PC-9 (cell line): ENCODE data around the gene U2SURP. TPM values are rescaled to one million over a fixed set of nuclear protein-coding genes. Genes with fewer than 3 reads are reported as not detected.

Source experiments
- BruUV-seq: library from RNA; stranded (reverse); fragments of 400-500 nt; replicated peaks from 2 replicates; lab custom pipeline; 2021; lab: Mats Ljungman, UMichigan
- CTCF ChIA-PET: fragments of 300-600 bp; sonication (Branson Sonifier 250); formaldehyde crosslinking; loops from one replicate; lab custom pipeline; 2022; ENCODE audit warnings: antibody characterized with exemption; lab: Charles Lee
- POLR2A ChIA-PET: fragments of 300-600 bp; sonication (Branson Sonifier 250); formaldehyde crosslinking; loops from one replicate; lab custom pipeline; 2022; ENCODE audit warnings: antibody characterized with exemption; ENCODE audit not compliant: unreplicated experiment; lab: Charles Lee
- DNase-seq, 2 experiments: peaks; one replicate each; pipeline versions ENCODE4 v3.0.0 to v3.0.0-alpha.2; 2015 to 2022; ENCODE audit warnings: mixed read lengths in 1 of 2
- H2AFZ ChIP-seq: fragments of 200-600 bp; sonication (generic); 2 replicates; pipeline ENCODE4 v1.8.1; 2017; ENCODE audit warnings: antibody characterized with exemption
- H3F3A ChIP-seq: fragments of 200-600 bp; sonication (generic); 2 replicates; pipeline ENCODE4 v1.8.1; 2017; ENCODE audit warnings: antibody characterized with exemption, mild to moderate bottlenecking, low read depth; ENCODE audit not compliant: insufficient read depth
- H3K27ac ChIP-seq: fragments of 200-600 bp; sonication (generic); 2 replicates; pipeline ENCODE4 v1.6.1; 2016; ENCODE audit warnings: mixed run types
- H3K27me3 ChIP-seq: fragments of 200-600 bp; sonication (generic); 2 replicates; pipeline ENCODE4 v1.6.1; 2016; ENCODE audit warnings: low read depth, mixed run types; ENCODE audit not compliant: insufficient read depth
- H3K36me3 ChIP-seq: fragments of 200-600 bp; sonication (generic); 2 replicates; pipeline ENCODE4 v1.6.1; 2016; ENCODE audit warnings: low read depth, mixed run types
- H3K4me1 ChIP-seq: fragments of 200-600 bp; sonication (generic); replicated peaks from 2 replicates; pipeline ENCODE4 v1.6.1; 2016; ENCODE audit warnings: mixed run types; ENCODE audit not compliant: insufficient read depth
- H3K4me2 ChIP-seq: fragments of 200-600 bp; sonication (generic); 2 replicates; pipeline ENCODE4 v1.6.1; 2017; ENCODE audit warnings: mixed run types
- H3K4me3 ChIP-seq: fragments of 200-600 bp; sonication (generic); 2 replicates; pipeline ENCODE4 v1.6.1; 2016; ENCODE audit warnings: mixed run types
- H3K79me2 ChIP-seq: fragments of 200-600 bp; sonication (generic); 2 replicates; pipeline ENCODE4 v1.6.1; 2017; ENCODE audit warnings: low read depth, mixed run types
- H3K9me2 ChIP-seq: fragments of 200-600 bp; sonication (generic); 2 replicates; pipeline ENCODE4 v1.8.1; 2017; ENCODE audit warnings: mild to moderate bottlenecking; ENCODE audit not compliant: insufficient read depth
- H3K9me3 ChIP-seq: fragments of 200-600 bp; sonication (generic); 2 replicates; pipeline ENCODE4 v1.8.1; 2016; ENCODE audit warnings: low read depth; ENCODE audit not compliant: insufficient read depth
- H4K20me1 ChIP-seq: fragments of 200-600 bp; sonication (generic); 2 replicates; pipeline ENCODE4 v1.8.1; 2017; ENCODE audit not compliant: insufficient read depth
- EZH2 ChIP-seq: fragments of 200-600 bp; sonication (generic); IDR thresholded peaks from 2 replicates; pipeline ENCODE4 v1.8.0; 2017; ENCODE audit warnings: antibody characterized with exemption, low read depth
- intact Hi-C: fragments of 100-400 bp; cut with micrococcal nuclease; formaldehyde crosslinking; loops from one replicate; pipeline ENCODE4 v1.10.0; 2022; ENCODE audit not compliant: unreplicated experiment
- total RNA-seq: library from RNA; stranded (reverse); gene quantifications from 2 replicates; pipeline ENCODE4 v1.2.3, GENCODE V29; 2021
- TF ChIP-seq, protein P1 (sequence below): fragments of 200-600 bp; sonication (generic); conservative IDR thresholded peaks from 2 replicates; pipeline ENCODE4 v1.6.1; 2017; ENCODE audit warnings: mixed run types, antibody characterized with exemption, mild to moderate bottlenecking, moderate library complexity

U2SURP gene
- total RNA-seq, 1 experiment from 2014 or later: 126 TPM

DNA sequence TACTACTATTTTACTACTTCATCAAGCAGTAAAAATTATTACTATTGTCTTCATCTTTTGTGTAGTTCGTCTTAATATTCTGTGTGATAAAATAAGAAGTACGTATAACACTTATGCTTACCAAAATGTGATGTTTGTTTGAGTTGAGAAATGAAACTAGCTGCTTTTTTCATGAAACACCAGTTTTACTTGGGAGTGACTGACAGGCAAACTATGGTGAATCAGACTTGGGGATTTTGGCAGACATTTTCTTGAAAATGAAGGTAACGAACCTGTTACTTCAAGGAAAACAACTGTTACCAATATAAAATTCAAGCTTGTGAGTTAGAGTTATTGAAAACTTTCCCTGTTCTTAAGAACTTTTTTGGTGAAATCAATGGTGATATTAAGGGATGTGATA, 10.3 kb downstream of the U2SURP start:
- TF ChIP-seq, protein P1, sequence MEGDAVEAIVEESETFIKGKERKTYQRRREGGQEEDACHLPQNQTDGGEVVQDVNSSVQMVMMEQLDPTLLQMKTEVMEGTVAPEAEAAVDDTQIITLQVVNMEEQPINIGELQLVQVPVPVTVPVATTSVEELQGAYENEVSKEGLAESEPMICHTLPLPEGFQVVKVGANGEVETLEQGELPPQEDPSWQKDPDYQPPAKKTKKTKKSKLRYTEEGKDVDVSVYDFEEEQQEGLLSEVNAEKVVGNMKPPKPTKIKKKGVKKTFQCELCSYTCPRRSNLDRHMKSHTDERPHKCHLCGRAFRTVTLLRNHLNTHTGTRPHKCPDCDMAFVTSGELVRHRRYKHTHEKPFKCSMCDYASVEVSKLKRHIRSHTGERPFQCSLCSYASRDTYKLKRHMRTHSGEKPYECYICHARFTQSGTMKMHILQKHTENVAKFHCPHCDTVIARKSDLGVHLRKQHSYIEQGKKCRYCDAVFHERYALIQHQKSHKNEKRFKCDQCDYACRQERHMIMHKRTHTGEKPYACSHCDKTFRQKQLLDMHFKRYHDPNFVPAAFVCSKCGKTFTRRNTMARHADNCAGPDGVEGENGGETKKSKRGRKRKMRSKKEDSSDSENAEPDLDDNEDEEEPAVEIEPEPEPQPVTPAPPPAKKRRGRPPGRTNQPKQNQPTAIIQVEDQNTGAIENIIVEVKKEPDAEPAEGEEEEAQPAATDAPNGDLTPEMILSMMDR: no peak
- TF ChIP-seq EZH2: no peak
- H3K4me3 ChIP-seq: no peak overlapping the region
- H3K9me3 ChIP-seq: no peaks in the 10 kb centered on the region
- no peaks in the 10 kb centered on the region for H3K9me2 ChIP-seq
- intact Hi-C loops: no loop called here
- H3K27me3 ChIP-seq: no peaks in the 10 kb centered on the region
- H2AFZ ChIP-seq: no peak overlapping the region
- H4K20me1 ChIP-seq: peaks cover 83% of the 10 kb centered on the region
- H3K27ac ChIP-seq: no peak overlapping the region
- BruUV-seq: no TSS peak
- H3K4me2 ChIP-seq: no peak overlapping the region
- H3F3A ChIP-seq: peaks cover 18% of the 10 kb centered on the region
- ChIA-PET CTCF (interaction anchor here (0.5 to 0.7 kb wide), 2 partner anchors 162 to 360 kb away, joined by 3 to 4 read pairs; no protein-coding TSS in a partner anchor), POLR2A (interaction anchor here (0.6 kb wide), 1 partner anchor 172 kb away, joined by 3 read pairs; no protein-coding TSS in a partner anchor)
- H3K36me3 ChIP-seq: 0 out of 2 replicates have a peak, but pooled peaks cover 11% of the 10 kb centered on the region
- H3K4me1 ChIP-seq: no peaks in the 10 kb centered on the region
- peaks cover 73% of the 10 kb centered on the region for H3K79me2 ChIP-seq
- no peak for DNase-seq

DNA sequence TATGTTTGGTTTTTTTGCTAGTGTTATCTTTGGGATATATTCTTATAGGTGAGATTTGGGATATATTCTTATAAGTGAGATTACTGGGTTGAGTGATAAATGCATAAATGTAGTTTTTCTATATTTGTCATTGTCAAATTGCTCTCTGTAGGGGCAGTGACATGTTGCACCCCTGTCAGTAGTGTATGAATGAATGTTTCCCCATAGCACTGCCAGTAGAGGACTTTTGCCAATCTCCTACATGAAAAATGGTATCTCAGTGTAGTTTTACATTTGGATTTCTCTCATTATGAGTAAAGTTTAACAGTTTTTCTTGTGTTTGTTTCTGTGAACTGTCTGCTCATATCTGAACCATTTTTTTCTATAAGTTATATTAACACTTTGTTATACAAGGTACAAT, 13.6 kb downstream of the U2SURP start:
- TF ChIP-seq, protein P1: no peak
- TF ChIP-seq EZH2: no peak
- no TSS peak for BruUV-seq
- Histone ChIP-seq H3K27me3 (no peaks in the 10 kb centered on the region), H3K4me3 (no peak overlapping the region), H3K36me3 (peaks cover 30% of the 10 kb centered on the region), H3K4me1 (no peaks in the 10 kb centered on the region), H3F3A (peaks cover 18% of the 10 kb centered on the region), H3K27ac (no peak overlapping the region), H2AFZ (no peak overlapping the region), H4K20me1 (peaks cover 60% of the 10 kb centered on the region), H3K79me2 (peaks cover 53% of the 10 kb centered on the region), H3K9me2 (no peaks in the 10 kb centered on the region), H3K4me2 (no peak overlapping the region), H3K9me3 (no peaks in the 10 kb centered on the region)
- no peak for DNase-seq
- ChIA-PET CTCF (no interaction called here), POLR2A (interaction anchor here (0.7 kb wide), 1 partner anchor 16 kb away, joined by 9 read pairs; no protein-coding TSS in a partner anchor)
- intact Hi-C loops: no loop called here

DNA sequence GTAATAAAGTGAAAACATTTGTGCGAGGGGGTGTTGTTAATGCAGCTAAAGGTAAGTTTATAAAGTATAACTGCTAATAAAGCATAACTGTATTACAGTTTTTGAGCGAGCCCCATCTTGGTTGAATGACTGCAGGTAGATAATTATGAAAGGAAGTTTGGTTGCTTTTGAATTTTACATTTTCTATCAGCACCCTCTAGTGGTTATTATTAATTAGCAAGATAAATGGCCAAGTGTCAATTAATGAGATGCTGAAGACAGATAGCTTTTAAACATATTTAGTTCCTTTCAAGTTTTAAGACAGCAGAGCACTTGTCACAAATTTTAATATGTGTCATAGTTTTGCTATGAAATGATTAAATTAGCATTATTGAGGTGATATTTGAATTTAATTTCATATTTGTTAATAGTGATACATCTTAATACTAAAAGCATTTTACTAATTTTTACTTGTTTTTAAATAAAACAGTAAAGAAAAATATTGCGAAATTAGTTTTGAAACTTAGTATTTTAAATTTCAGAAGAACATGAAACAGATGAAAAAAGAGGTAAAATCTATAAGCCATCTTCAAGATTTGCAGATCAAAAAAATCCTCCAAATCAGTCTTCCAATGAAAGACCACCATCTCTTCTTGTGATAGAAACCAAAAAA, 15.1 kb downstream of the U2SURP start:
- Histone ChIP-seq H3K9me3 (no peaks in the 10 kb centered on the region), H3K79me2 (peaks cover 38% of the 10 kb centered on the region), H3K9me2 (no peaks in the 10 kb centered on the region), H4K20me1 (peaks cover 53% of the 10 kb centered on the region), H3K27me3 (no peaks in the 10 kb centered on the region), H3K4me2 (no peak overlapping the region), H3K36me3 (peaks cover 44% of the 10 kb centered on the region), H3K27ac (no peak overlapping the region), H3F3A (peaks cover 23% of the 10 kb centered on the region), H3K4me1 (no peaks in the 10 kb centered on the region), H2AFZ (no peak overlapping the region), H3K4me3 (no peak overlapping the region)
- DNase-seq: no peak
- ChIA-PET POLR2A (no interaction called here), CTCF (interaction anchor here (0.5 to 1.2 kb wide), 5 partner anchors 11 to 1710 kb away, joined by 3 to 7 read pairs (median 4); no protein-coding TSS in a partner anchor)
- no TSS peak for BruUV-seq
- intact Hi-C loops: no loop called here
- TF ChIP-seq, protein P1: peak; percentile 72
- no peak for TF ChIP-seq EZH2
